ENCODE results near the gene ARID4B. TPM values are rescaled to one million over a fixed set of nuclear protein-coding genes. Genes with fewer than 3 reads are reported as not detected.

Gene ARID4B
- total RNA-seq, 1 donor from 2014 or later = 20.0 TPM

DNA sequence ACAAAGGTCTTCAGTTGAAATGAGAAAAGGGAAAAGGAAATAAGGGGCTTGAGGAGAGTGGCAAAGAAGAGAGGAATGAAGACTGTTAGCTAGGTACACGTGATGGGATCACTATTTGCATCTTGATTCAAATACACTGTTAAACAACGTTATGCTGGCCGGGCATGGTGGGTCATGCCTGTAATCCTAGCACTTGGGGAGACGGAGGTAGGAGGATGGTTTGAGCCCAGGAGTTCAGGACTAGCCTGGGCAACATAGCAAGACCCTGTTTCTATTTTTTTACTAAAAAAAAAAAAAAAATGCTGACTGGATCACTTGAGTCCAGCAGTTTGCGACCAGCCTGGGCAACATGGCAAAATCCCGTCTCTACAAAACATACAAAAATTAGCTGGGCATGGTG is 169.3 kb downstream of the ARID4B start:
- Histone ChIP-seq H3K27me3 (ENCODE audit: control insufficient read depth, insufficient read depth, low read length) (no peaks in the 10 kb centered on the region), H3K4me3 (ENCODE audit: low read depth, low read length) (no peak overlapping the region), H3K36me3 (ENCODE audit: control insufficient read depth, insufficient read depth, low read length) (peaks cover 2% of the 10 kb centered on the region)
- no peak for DNase-seq (ENCODE audit: low read depth)
- TF ChIP-seq, protein P1, sequence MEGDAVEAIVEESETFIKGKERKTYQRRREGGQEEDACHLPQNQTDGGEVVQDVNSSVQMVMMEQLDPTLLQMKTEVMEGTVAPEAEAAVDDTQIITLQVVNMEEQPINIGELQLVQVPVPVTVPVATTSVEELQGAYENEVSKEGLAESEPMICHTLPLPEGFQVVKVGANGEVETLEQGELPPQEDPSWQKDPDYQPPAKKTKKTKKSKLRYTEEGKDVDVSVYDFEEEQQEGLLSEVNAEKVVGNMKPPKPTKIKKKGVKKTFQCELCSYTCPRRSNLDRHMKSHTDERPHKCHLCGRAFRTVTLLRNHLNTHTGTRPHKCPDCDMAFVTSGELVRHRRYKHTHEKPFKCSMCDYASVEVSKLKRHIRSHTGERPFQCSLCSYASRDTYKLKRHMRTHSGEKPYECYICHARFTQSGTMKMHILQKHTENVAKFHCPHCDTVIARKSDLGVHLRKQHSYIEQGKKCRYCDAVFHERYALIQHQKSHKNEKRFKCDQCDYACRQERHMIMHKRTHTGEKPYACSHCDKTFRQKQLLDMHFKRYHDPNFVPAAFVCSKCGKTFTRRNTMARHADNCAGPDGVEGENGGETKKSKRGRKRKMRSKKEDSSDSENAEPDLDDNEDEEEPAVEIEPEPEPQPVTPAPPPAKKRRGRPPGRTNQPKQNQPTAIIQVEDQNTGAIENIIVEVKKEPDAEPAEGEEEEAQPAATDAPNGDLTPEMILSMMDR (IDR thresholded peaks at IDR 0.05; ENCODE audit: insufficient read depth, low read length, poor library complexity, severe bottlenecking) = no peak

- H3K36me3 ChIP-seq (ENCODE audit: control insufficient read depth, insufficient read depth, low read length) = peaks cover 2% of the 10 kb centered on the region
- TF ChIP-seq, protein P1 (IDR thresholded peaks at IDR 0.05; ENCODE audit: insufficient read depth, low read length, poor library complexity, severe bottlenecking) = no peak
- DNase-seq (ENCODE audit: low read depth) = no peak
- no peak overlapping the region for H3K4me3 ChIP-seq (ENCODE audit: low read depth, low read length)
- H3K27me3 ChIP-seq (ENCODE audit: control insufficient read depth, insufficient read depth, low read length) = no peaks in the 10 kb centered on the region
These were observed 170.8 kb downstream of the ARID4B start for GRCh38 chr1:235157150-235157549.

- DNase-seq (ENCODE audit: low read depth) = no peak
- H3K27me3 ChIP-seq (ENCODE audit: control insufficient read depth, insufficient read depth, low read length) = no peaks in the 10 kb centered on the region
- H3K4me3 ChIP-seq (ENCODE audit: low read depth, low read length) = no peak overlapping the region
- H3K36me3 ChIP-seq (ENCODE audit: control insufficient read depth, insufficient read depth, low read length) = peaks cover 2% of the 10 kb centered on the region
- TF ChIP-seq, protein P1 (IDR thresholded peaks at IDR 0.05; ENCODE audit: insufficient read depth, low read length, poor library complexity, severe bottlenecking) = no peak
These were observed 171.2 kb downstream of the ARID4B start for GRCh38 chr1:235156740-235157139.

DNA sequence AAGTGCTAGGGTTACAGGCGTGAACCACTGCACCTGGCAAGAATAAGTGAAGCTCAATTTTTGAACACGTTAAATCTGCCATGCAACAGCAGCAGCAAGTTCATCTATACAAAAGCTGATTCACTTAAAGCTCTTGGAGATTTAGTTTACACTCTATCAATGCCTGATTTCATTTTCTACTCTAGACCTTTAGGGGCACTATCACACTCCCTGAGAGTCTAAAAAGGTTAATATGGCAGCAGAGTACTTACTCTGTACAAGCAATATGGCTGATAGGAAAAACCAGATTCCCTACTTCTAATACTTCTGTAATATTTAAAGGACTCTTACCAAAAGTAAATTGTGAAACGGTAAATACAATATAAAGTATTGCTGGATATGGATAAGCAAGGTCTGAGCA is 171.7 kb downstream of the ARID4B start:
- Histone ChIP-seq H3K36me3 (ENCODE audit: control insufficient read depth, insufficient read depth, low read length) (peaks cover 2% of the 10 kb centered on the region), H3K27me3 (ENCODE audit: control insufficient read depth, insufficient read depth, low read length) (no peaks in the 10 kb centered on the region), H3K4me3 (ENCODE audit: low read depth, low read length) (no peak overlapping the region)
- TF ChIP-seq, protein P1 (IDR thresholded peaks at IDR 0.05; ENCODE audit: insufficient read depth, low read length, poor library complexity, severe bottlenecking) = no peak
- no peak for DNase-seq (ENCODE audit: low read depth)

- no peak overlapping the region for H3K4me3 ChIP-seq (ENCODE audit: low read depth, low read length)
- no peak for DNase-seq (ENCODE audit: low read depth)
- H3K27me3 ChIP-seq (ENCODE audit: control insufficient read depth, insufficient read depth, low read length) = no peaks in the 10 kb centered on the region
- H3K36me3 ChIP-seq (ENCODE audit: control insufficient read depth, insufficient read depth, low read length) = no peaks in the 10 kb centered on the region
- TF ChIP-seq, protein P1 (IDR thresholded peaks at IDR 0.05; ENCODE audit: insufficient read depth, low read length, poor library complexity, severe bottlenecking) = no peak
These were observed 175.7 kb downstream of the ARID4B start for GRCh38 chr1:235152235-235152634.

DNA sequence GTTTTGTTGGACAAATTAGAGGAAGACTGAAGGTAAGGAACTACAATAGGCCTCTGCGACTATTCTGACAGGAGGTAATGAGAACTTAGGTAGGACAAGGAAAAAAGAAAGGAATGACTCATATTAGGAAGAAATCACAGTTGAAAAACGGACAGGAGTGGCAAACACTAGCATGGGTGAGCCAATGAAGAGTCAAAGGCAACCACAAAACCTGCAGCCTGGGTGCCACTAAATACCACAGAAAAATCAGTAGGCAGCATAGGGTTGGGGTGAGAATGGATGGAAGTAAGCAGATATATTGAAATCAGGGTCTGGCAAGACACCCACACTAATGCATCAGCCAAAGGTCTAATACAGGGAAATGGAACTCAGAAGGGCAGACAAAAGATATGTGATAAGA is 176.9 kb downstream of the ARID4B start:
- Histone ChIP-seq H3K36me3 (ENCODE audit: control insufficient read depth, insufficient read depth, low read length) (no peaks in the 10 kb centered on the region), H3K27me3 (ENCODE audit: control insufficient read depth, insufficient read depth, low read length) (no peaks in the 10 kb centered on the region), H3K4me3 (ENCODE audit: low read depth, low read length) (no peak overlapping the region)
- DNase-seq (ENCODE audit: low read depth) = no peak
- TF ChIP-seq, protein P1 (IDR thresholded peaks at IDR 0.05; ENCODE audit: insufficient read depth, low read length, poor library complexity, severe bottlenecking) = no peak

Data from kidney epithelial cell (primary cell).